Endothelial cell of umbilical vein (primary cell): ENCODE measurements around the gene SWAP70.

Source experiments
- EZH2 ChIP-seq: IDR thresholded peaks from 2 replicates; pipeline ENCODE4 v1.6.1; 2012; ENCODE audit warnings: borderline replicate concordance, low read depth, mild to moderate bottlenecking, moderate library complexity, low read length, inconsistent platforms; ENCODE audit not compliant: severe bottlenecking
- FOS ChIP-seq: IDR thresholded peaks from 2 replicates; pipeline ENCODE4 v1.6.1; 2011; ENCODE audit warnings: mild to moderate bottlenecking, low read length, moderate library complexity, borderline replicate concordance; ENCODE audit not compliant: insufficient read depth
- GATA2 ChIP-seq: IDR thresholded peaks from 2 replicates; pipeline ENCODE4 v1.7.0; 2011; ENCODE audit warnings: low read depth, mild to moderate bottlenecking, moderate library complexity, mixed read lengths, low read length; ENCODE audit not compliant: insufficient read length, insufficient read depth
- MYC ChIP-seq: IDR thresholded peaks from one replicate; pipeline ENCODE4 v1.6.1; 2011; ENCODE audit warnings: mild to moderate bottlenecking, low read depth, low read length
- POLR2A ChIP-seq: IDR thresholded peaks from 2 replicates; pipeline ENCODE4 v1.6.1; 2012; ENCODE audit warnings: low read depth, mild to moderate bottlenecking, control low read depth, low read length
- POLR2AphosphoS5 ChIP-seq: IDR thresholded peaks from 2 replicates; pipeline ENCODE4 v1.6.1; 2012; ENCODE audit warnings: low read depth, mild to moderate bottlenecking, control low read depth, low read length, moderate library complexity; ENCODE audit not compliant: insufficient read depth
- TF ChIP-seq, protein P1 (sequence below), 2 donors: IDR thresholded peaks; 1 replicate in 1 of 2; 2 replicates in 1 of 2; pipeline ENCODE4 v1.5.1; 2011; ENCODE audit warnings: low read length in 2 of 2, mild to moderate bottlenecking in 2 of 2, moderate library complexity in 2 of 2, control low read depth in 1 of 2, inconsistent platforms in 1 of 2, low read depth in 1 of 2; ENCODE audit not compliant: insufficient read depth in 1 of 2; ENCODE audit errors: extremely low read depth in 1 of 2
- TF ChIP-seq, protein P2 (sequence below): IDR thresholded peaks from 2 replicates; pipeline ENCODE4 v1.6.1; 2011; ENCODE audit not compliant: insufficient read depth, insufficient read length

DNA sequence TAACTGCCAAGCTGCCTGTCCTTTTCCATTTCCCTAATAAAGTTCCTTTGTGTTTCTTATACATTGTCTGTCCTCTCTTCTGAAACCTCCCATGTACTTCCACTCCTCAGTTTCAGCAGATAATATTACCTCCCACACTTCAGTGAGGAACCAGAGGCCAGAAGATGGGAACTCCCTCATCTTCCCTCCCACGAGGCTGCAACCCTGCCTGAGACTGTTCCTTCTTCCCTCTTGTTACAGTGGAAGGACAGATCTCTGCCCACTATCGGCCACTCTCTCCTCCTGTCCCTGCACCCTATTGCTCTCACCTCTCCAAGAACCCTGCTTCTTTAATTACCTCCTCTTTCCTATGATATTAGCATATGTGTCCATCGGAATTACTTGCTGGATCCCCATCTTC lies 38.1 kb upstream of the SWAP70 start:
- TF ChIP-seq, protein P1, sequence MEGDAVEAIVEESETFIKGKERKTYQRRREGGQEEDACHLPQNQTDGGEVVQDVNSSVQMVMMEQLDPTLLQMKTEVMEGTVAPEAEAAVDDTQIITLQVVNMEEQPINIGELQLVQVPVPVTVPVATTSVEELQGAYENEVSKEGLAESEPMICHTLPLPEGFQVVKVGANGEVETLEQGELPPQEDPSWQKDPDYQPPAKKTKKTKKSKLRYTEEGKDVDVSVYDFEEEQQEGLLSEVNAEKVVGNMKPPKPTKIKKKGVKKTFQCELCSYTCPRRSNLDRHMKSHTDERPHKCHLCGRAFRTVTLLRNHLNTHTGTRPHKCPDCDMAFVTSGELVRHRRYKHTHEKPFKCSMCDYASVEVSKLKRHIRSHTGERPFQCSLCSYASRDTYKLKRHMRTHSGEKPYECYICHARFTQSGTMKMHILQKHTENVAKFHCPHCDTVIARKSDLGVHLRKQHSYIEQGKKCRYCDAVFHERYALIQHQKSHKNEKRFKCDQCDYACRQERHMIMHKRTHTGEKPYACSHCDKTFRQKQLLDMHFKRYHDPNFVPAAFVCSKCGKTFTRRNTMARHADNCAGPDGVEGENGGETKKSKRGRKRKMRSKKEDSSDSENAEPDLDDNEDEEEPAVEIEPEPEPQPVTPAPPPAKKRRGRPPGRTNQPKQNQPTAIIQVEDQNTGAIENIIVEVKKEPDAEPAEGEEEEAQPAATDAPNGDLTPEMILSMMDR (IDR thresholded peaks at IDR 0.05; ENCODE audit: extremely low read depth in 1 of 2, insufficient read depth in 1 of 2, low read depth in 1 of 2, low read length in 2 of 2) = no peak
- TF ChIP-seq FOS (no peak), POLR2A (no peak), MYC (no peak), EZH2 (no peak), POLR2AphosphoS5 (no peak), GATA2 (no peak)
- TF ChIP-seq, protein P2, sequence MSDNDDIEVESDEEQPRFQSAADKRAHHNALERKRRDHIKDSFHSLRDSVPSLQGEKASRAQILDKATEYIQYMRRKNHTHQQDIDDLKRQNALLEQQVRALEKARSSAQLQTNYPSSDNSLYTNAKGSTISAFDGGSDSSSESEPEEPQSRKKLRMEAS = no peak
